WTC11 (cell line): ENCODE measurements around the gene CDK18. TPM values are rescaled to one million over a fixed set of nuclear protein-coding genes. Genes with fewer than 3 reads are reported as not detected.

Experiments used
- ATAC-seq: fragments of 200-7000 bp; cut with Tn5 transposase; 2 replicates; pipeline ENCODE4 v1.10.0; 2021; ENCODE audit warnings: mild to moderate bottlenecking, moderate library complexity
- CTCF ChIA-PET: fragments of 300-600 bp; sonication (Branson Sonifier 250); formaldehyde crosslinking; loops from one replicate; lab custom pipeline; 2021; ENCODE audit warnings: antibody characterized with exemption; lab: Charles Lee
- POLR2A ChIA-PET: fragments of 350-600 bp; sonication (Branson Sonifier 250); formaldehyde crosslinking; loops from one replicate; lab custom pipeline; 2021; ENCODE audit warnings: antibody characterized with exemption; lab: Charles Lee
- DNase-seq: peaks from one replicate; pipeline ENCODE4 v3.0.0; 2021; ENCODE audit warnings: low spot score
- H3K27ac Mint-ChIP-seq: 2 replicates; pipeline ENCODE4 v1.8.0; 2021; ENCODE audit warnings: mixed read lengths
- H3K27me3 Mint-ChIP-seq: 2 replicates; pipeline ENCODE4 v1.8.0; 2021; ENCODE audit warnings: low read depth, mild to moderate bottlenecking, moderate library complexity, mixed read lengths
- H3K36me3 Mint-ChIP-seq: 2 replicates; pipeline ENCODE4 v1.8.0; 2021; ENCODE audit warnings: mixed read lengths
- H3K4me1 Mint-ChIP-seq: 2 replicates; pipeline ENCODE4 v1.8.0; 2022; ENCODE audit warnings: mixed read lengths
- H3K4me3 Mint-ChIP-seq: 2 replicates; pipeline ENCODE4 v1.8.0; 2021; ENCODE audit warnings: mild to moderate bottlenecking, moderate library complexity, mixed read lengths
- H3K9me3 Mint-ChIP-seq: 2 replicates; pipeline ENCODE4 v1.8.0; 2021; ENCODE audit warnings: mixed read lengths
- CTCF ChIP-seq: fragments of 200-600 bp; IDR thresholded peaks from 2 replicates; pipeline ENCODE4 v1.8.0; 2022; ENCODE audit warnings: antibody characterized with exemption
- ELF4 ChIP-seq: sonication (generic); formaldehyde crosslinking; IDR thresholded peaks from 2 replicates; pipeline ENCODE4 v1.8.1; 2022; ENCODE audit warnings: low read depth, mild to moderate bottlenecking, moderate library complexity, missing genetic modification reagents
- ESRRA ChIP-seq: sonication (generic); formaldehyde crosslinking; IDR thresholded peaks from 2 replicates; pipeline ENCODE4 v1.8.1; 2022; ENCODE audit warnings: mild to moderate bottlenecking, missing genetic modification reagents, borderline replicate concordance
- ETV6 ChIP-seq: sonication (generic); formaldehyde crosslinking; IDR thresholded peaks from 2 replicates; pipeline ENCODE4 v1.8.1; 2022; ENCODE audit warnings: mild to moderate bottlenecking, missing genetic modification reagents
- GRHL2 ChIP-seq: fragments of 250-450 bp; sonication (Bioruptor Pico); IDR thresholded peaks from 2 replicates; pipeline ENCODE4 v1.8.0; 2022; ENCODE audit warnings: mild to moderate bottlenecking, moderate library complexity; ENCODE audit not compliant: insufficient replicate concordance, severe bottlenecking
- HMGXB4 ChIP-seq: sonication (generic); formaldehyde crosslinking; IDR thresholded peaks from 2 replicates; pipeline ENCODE4 v1.8.1; 2023; ENCODE audit warnings: mild to moderate bottlenecking, moderate library complexity, missing genetic modification reagents
- NR1H2 ChIP-seq: sonication (generic); formaldehyde crosslinking; IDR thresholded peaks from 2 replicates; pipeline ENCODE4 v1.9.0; 2021; ENCODE audit warnings: mild to moderate bottlenecking, moderate library complexity, missing genetic modification reagents
- NR2C2 ChIP-seq: sonication (generic); formaldehyde crosslinking; IDR thresholded peaks from 2 replicates; pipeline ENCODE4 v1.8.0; 2022; ENCODE audit warnings: mild to moderate bottlenecking, missing genetic modification reagents
- SMAD3 ChIP-seq: sonication (generic); formaldehyde crosslinking; IDR thresholded peaks from 2 replicates; pipeline ENCODE4 v1.8.0; 2022; ENCODE audit warnings: missing genetic modification reagents, mild to moderate bottlenecking, borderline replicate concordance
- TP53 ChIP-seq: sonication (generic); formaldehyde crosslinking; IDR thresholded peaks from 2 replicates; pipeline ENCODE4 v1.8.1; 2023; ENCODE audit warnings: mild to moderate bottlenecking, missing genetic modification reagents
- ZNF121 ChIP-seq: sonication (generic); formaldehyde crosslinking; IDR thresholded peaks from 2 replicates; pipeline ENCODE4 v1.8.0; 2023; ENCODE audit warnings: missing genetic modification reagents
- ZNF232 ChIP-seq: sonication (generic); formaldehyde crosslinking; IDR thresholded peaks from 2 replicates; pipeline ENCODE4 v1.8.0; 2022; ENCODE audit warnings: mild to moderate bottlenecking, missing genetic modification reagents
- ZNF396 ChIP-seq: fragments of 250-450 bp; sonication (Bioruptor Pico); IDR thresholded peaks from 2 replicates; pipeline ENCODE4 v1.8.0; 2021; ENCODE audit warnings: mild to moderate bottlenecking, moderate library complexity, borderline replicate concordance
- ZNF423 ChIP-seq: fragments of 250-450 bp; sonication (Bioruptor Pico); IDR thresholded peaks from 2 replicates; pipeline ENCODE4 v2.1.2; 2022; ENCODE audit warnings: mild to moderate bottlenecking, moderate library complexity
- total RNA-seq: library from RNA; stranded (reverse); gene quantifications from 3 replicates; pipeline ENCODE4 v1.2.3, GENCODE V29; 2021
- TF ChIP-seq, protein P1 (sequence below): sonication (generic); formaldehyde crosslinking; IDR thresholded peaks from 2 replicates; pipeline ENCODE4 v1.8.0; 2022; ENCODE audit warnings: mild to moderate bottlenecking, missing genetic modification reagents
- TF ChIP-seq, protein P2 (sequence below): fragments of 250-450 bp; sonication (Bioruptor Pico); IDR thresholded peaks from 2 replicates; pipeline ENCODE4 v2.1.2; 2022; ENCODE audit warnings: mild to moderate bottlenecking, moderate library complexity
- TF ChIP-seq, protein P3 (sequence below): sonication (generic); formaldehyde crosslinking; IDR thresholded peaks from 2 replicates; pipeline ENCODE4 v1.8.1; 2023; ENCODE audit warnings: mild to moderate bottlenecking, missing genetic modification reagents, borderline replicate concordance
- TF ChIP-seq, protein P4 (sequence below): fragments of 250-450 bp; sonication (Bioruptor Pico); IDR thresholded peaks from 2 replicates; pipeline ENCODE4 v1.9.0; 2021; ENCODE audit warnings: mild to moderate bottlenecking

The CDK18 gene
- total RNA-seq, 1 experiment from 2014 or later: 71.9 TPM

DNA sequence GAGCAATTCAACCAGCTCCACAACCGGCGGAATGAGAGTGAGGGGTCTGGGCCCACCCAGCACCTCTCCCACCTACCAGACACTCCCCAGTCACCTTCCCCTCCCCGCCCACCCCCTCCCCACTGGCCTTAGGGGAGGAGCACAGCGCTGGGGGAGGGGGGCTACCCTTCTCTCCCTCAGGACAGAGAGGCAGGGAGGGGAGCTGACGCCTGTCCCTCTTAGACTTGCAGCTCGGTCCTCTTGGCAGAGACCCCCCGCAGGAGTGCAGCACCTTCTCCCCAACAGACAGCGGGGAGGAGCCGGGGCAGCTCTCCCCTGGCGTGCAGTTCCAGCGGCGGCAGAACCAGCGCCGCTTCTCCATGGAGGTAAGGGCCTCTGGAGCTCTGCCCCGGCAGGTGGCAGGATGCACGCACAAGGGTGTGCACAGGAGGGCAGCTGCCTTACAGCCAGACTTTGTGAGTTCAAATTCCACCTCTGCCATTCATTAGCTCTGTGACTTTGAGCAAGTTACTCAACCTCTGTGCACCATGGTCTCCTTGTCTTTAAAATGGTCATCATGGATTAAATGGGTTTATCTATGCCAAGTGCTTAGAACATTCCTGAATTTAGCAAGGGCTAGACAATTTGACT is 18.9 kb downstream of the CDK18 start:
- ChIA-PET CTCF (interaction anchor here (0.6 to 14.5 kb wide), 52 partner anchors 9 to 257 kb away, joined by 3 to 613 read pairs (median 8); partner anchors contain the start of genes CDK18, ELK4, KLHDC8A and LEMD1), POLR2A (interaction anchor here (1.0 to 3.0 kb wide), 5 partner anchors 31 to 126 kb away, joined by 3 to 11 read pairs (median 7); partner anchors contain the start of gene BLACAT1)
- no peak for ATAC-seq
- no peaks in the 10 kb centered on the region for H3K9me3 Mint-ChIP-seq
- no peak overlapping the region for H3K4me3 Mint-ChIP-seq
- H3K27me3 Mint-ChIP-seq: no peaks in the 10 kb centered on the region; the same call in none of the 2 replicates
- TF ChIP-seq ELF4 (CRISPR knock-in tag): no peak
- no peak for TF ChIP-seq ZNF396 (CRISPR knock-in tag)
- TF ChIP-seq, protein P1, sequence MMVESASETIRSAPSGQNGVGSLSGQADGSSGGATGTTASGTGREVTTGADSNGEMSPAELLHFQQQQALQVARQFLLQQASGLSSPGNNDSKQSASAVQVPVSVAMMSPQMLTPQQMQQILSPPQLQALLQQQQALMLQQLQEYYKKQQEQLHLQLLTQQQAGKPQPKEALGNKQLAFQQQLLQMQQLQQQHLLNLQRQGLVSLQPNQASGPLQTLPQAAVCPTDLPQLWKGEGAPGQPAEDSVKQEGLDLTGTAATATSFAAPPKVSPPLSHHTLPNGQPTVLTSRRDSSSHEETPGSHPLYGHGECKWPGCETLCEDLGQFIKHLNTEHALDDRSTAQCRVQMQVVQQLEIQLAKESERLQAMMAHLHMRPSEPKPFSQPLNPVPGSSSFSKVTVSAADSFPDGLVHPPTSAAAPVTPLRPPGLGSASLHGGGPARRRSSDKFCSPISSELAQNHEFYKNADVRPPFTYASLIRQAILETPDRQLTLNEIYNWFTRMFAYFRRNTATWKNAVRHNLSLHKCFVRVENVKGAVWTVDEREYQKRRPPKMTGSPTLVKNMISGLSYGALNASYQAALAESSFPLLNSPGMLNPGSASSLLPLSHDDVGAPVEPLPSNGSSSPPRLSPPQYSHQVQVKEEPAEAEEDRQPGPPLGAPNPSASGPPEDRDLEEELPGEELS (CRISPR knock-in tag): no peak
- TF ChIP-seq, protein P2, sequence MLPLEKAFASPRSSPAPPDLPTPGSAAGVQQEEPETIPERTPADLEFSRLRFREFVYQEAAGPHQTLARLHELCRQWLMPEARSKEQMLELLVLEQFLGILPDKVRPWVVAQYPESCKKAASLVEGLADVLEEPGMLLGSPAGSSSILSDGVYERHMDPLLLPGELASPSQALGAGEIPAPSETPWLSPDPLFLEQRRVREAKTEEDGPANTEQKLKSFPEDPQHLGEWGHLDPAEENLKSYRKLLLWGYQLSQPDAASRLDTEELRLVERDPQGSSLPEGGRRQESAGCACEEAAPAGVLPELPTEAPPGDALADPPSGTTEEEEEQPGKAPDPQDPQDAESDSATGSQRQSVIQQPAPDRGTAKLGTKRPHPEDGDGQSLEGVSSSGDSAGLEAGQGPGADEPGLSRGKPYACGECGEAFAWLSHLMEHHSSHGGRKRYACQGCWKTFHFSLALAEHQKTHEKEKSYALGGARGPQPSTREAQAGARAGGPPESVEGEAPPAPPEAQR: no peak
- no peak for TF ChIP-seq ZNF423 (CRISPR knock-in tag)
- no peak for TF ChIP-seq TP53 (CRISPR knock-in tag)
- no peak for TF ChIP-seq NR2C2 (CRISPR knock-in tag)
- TF ChIP-seq, protein P3, sequence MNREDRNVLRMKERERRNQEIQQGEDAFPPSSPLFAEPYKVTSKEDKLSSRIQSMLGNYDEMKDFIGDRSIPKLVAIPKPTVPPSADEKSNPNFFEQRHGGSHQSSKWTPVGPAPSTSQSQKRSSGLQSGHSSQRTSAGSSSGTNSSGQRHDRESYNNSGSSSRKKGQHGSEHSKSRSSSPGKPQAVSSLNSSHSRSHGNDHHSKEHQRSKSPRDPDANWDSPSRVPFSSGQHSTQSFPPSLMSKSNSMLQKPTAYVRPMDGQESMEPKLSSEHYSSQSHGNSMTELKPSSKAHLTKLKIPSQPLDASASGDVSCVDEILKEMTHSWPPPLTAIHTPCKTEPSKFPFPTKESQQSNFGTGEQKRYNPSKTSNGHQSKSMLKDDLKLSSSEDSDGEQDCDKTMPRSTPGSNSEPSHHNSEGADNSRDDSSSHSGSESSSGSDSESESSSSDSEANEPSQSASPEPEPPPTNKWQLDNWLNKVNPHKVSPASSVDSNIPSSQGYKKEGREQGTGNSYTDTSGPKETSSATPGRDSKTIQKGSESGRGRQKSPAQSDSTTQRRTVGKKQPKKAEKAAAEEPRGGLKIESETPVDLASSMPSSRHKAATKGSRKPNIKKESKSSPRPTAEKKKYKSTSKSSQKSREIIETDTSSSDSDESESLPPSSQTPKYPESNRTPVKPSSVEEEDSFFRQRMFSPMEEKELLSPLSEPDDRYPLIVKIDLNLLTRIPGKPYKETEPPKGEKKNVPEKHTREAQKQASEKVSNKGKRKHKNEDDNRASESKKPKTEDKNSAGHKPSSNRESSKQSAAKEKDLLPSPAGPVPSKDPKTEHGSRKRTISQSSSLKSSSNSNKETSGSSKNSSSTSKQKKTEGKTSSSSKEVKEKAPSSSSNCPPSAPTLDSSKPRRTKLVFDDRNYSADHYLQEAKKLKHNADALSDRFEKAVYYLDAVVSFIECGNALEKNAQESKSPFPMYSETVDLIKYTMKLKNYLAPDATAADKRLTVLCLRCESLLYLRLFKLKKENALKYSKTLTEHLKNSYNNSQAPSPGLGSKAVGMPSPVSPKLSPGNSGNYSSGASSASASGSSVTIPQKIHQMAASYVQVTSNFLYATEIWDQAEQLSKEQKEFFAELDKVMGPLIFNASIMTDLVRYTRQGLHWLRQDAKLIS (CRISPR knock-in tag): no peak
- TF ChIP-seq NR1H2 (CRISPR knock-in tag): no peak
- TF ChIP-seq ZNF121: no peak
- TF ChIP-seq, protein P4, sequence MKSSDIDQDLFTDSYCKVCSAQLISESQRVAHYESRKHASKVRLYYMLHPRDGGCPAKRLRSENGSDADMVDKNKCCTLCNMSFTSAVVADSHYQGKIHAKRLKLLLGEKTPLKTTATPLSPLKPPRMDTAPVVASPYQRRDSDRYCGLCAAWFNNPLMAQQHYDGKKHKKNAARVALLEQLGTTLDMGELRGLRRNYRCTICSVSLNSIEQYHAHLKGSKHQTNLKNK (CRISPR knock-in tag): no peak
- TF ChIP-seq ETV6 (CRISPR knock-in tag): no peak
- no peak for TF ChIP-seq GRHL2 (CRISPR knock-in tag)
- H3K36me3 Mint-ChIP-seq: peaks cover 13% of the 10 kb centered on the region
- H3K27ac Mint-ChIP-seq: no peak overlapping the region
- no peak for DNase-seq
- peaks cover 51% of the 10 kb centered on the region for H3K4me1 Mint-ChIP-seq

DNA sequence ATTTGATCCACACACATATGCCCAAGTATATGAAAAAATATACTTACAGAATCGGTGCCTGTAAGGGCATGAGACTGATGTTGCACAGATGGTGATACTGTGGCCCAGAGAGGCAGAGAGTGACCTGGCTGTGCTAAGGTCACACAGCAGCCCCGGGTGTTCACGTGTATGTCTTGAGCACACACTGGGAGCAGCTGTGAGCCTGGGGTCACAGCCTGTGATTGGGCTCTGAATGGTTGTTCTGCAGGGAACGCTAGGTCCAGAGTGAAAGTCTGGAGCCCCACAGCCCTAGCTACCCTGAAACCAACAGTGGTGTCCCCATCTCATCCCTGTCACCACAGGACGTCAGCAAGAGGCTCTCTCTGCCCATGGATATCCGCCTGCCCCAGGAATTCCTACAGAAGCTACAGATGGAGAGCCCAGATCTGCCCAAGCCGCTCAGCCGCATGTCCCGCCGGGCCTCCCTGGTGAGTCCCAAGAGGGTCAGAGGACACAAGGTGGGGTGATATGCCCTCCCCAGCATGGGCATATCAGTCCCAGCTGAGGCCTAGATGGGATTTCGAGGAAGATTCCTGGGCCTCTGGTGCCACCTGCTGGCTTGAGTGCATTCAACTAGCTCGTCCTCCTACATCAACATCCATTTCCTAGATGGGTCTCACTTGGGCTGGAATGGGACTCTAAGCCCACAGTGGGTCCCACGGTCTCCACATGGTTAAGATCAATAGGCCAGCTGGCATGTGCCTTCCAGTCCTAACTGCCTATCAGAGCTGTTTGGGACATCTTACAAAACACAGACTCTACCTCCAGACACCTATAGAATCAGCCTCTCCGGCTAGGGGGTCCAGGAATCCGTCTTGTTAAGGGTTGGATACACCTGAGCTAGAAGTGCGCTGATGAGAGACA is 19.7 kb downstream of the CDK18 start:
- CTCF ChIA-PET: interaction anchor here (0.6 to 14.5 kb wide), 67 partner anchors 10 to 266 kb away, joined by 3 to 613 read pairs (median 6); partner anchors contain the start of genes CDK18, ELK4, KLHDC8A and LEMD1
- DNase-seq (peak; percentile 89), ATAC-seq (peak; percentile 29)
- no peaks in the 10 kb centered on the region; the same call in none of the 2 replicates for H3K27me3 Mint-ChIP-seq
- no peak overlapping the region for H3K4me3 Mint-ChIP-seq
- H3K36me3 Mint-ChIP-seq: peaks cover 13% of the 10 kb centered on the region
- no peak overlapping the region for H3K27ac Mint-ChIP-seq
- H3K4me1 Mint-ChIP-seq: peaks cover 45% of the 10 kb centered on the region
- H3K9me3 Mint-ChIP-seq: no peaks in the 10 kb centered on the region
- POLR2A ChIA-PET: interaction anchor here (1.3 to 3.0 kb wide), 4 partner anchors 32 to 68 kb away, joined by 5 to 11 read pairs (median 8); partner anchors contain the start of gene BLACAT1
- TF ChIP-seq SMAD3 (CRISPR knock-in tag): 0 out of 2 replicates have a peak, but pooled peaks have one; percentile 29
- no peak for TF ChIP-seq ESRRA (CRISPR knock-in tag)
- TF ChIP-seq HMGXB4: no peak
- peak; percentile 53; the same call in 1 of the 2 replicates for TF ChIP-seq ZNF232 (CRISPR knock-in tag)
- TF ChIP-seq CTCF: peak; percentile 81
- no peak for TF ChIP-seq ELF4 (CRISPR knock-in tag)
- peak; percentile 34; the same call in 1 of the 2 replicates for TF ChIP-seq ETV6 (CRISPR knock-in tag)
